Dermis blood vessel endothelial cell (primary cell): ENCODE measurements around the gene CYP17A1. TPM values are rescaled to one million over a fixed set of nuclear protein-coding genes. Genes with fewer than 3 reads are reported as not detected.

Source experiments
- DNase-seq: peaks from one replicate; pipeline ENCODE4 v3.0.0; 2010
- total RNA-seq: library from RNA; depleted of rRNA; stranded (reverse); fragments of >200 nt; gene quantifications from 2 replicates; pipeline ENCODE4 v1.2.3, GENCODE V29; 2014

Gene CYP17A1
- total RNA-seq, 1 donor from 2014 or later = not detected

DNA sequence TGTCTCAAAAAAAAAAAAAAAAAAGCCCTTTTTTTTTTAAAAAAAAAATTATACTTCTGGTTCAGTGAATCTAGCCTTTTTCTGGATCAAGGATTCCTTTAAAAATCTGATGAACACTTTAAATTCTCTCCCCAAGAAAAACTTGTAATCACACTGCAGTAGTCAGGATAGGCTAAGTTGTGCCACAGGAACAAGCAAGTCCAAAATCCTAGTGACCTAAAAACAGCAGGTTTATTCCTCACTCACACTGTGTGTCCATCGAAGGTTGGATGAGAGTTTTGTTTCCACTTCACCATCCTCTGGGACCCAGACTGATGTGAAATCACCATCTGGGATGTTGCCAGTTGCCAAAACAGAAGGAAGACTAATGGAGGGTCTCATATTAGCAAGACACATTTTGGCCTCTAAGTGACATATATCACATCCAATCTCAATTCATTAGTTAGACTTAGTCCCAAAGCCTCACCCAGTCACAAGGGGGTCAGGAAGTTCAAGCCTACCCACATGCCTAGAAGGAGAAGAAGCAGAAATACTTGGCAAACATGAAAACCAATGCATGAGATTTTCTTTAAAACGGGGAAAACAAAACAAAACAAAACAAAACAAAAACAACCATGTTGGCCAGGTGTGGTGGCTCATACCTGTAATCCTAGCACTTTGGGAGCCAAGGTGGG lies 32.7 kb downstream of the CYP17A1 start:
- no peak for DNase-seq

GRCh38 chr10:102802920-102803534 lies 34.2 kb downstream of the CYP17A1 start:
- DNase-seq = peak; percentile 99

- no peak for DNase-seq
These were observed 35.2 kb downstream of the CYP17A1 start for GRCh38 chr10:102801978-102802377.

GRCh38 chr10:102801496-102801895 lies 35.7 kb downstream of the CYP17A1 start:
- DNase-seq = peak; percentile 30

DNA sequence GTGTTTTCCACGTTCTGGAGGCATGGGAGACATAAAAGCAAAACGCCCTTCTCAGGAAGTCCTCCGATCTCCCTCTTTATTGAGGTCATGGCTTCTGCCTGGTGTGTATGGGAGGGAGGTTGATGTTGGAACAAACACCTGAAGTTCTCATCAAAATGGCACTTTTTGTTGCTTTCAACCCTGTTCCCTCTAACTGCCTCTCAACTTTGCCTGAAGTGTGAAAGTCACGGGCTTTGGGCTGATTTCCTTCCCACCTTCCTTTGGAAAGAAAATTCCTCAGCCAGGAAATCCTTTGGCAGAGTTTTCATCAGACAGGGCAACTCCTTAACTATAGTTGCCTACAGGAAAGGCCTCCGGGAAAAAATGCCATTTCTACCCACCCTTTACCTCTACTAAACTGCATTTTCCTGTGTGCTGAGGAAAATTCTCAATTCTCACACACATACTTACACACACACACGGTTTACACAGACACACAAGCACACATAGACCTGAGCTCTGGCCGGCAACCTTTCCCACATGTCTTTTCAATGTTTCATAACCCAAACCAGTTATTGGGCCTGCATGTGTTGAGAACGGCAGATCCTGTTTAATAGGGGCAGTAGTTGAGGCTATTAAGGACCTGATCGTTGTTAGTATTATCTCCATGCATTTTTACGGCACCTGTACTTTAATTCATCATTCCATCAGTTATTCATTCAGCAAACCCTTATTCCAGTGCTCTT lies 36.4 kb downstream of the CYP17A1 start:
- peak; percentile 71 for DNase-seq

DNA sequence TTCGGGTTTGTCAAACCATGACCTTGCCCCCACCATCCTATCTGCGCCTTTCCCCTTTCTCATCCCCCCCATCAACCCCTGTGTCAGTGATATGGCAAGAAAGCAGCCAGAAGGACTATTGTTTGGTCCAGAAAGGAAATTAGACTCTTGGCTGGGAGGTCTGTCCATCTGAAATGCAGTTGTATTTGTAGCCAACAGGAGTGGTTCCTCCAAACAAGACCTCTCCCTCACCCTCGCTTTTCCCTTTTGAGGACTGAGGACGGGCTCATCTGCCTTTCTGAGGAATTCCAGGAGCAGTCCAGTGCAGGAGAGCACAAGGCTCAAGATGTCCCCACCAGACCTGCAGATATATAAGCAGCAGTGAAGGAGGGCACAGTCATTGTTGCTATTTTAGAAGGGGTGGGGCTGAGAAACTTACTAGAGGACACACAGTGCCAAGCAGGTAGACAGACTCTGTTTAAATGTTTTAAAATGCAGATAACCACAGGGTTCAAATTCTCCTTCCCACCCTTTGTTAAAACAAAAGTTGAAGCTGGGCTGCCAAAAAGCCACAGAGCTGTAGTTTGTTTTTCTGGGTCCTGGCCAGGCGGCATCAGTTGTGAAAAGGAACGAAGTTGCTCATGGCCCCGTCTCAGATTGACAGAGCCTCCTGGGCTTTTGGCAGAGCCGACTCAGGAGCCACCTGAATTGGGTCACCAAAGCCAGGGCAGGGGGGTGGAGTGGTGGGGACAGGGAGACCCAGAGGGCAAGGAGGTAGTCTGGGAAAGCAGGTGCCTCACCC lies 37.3 kb downstream of the CYP17A1 start:
- DNase-seq = peak; percentile 55

GRCh38 chr10:102796407-102797176 lies 40.6 kb downstream of the CYP17A1 start:
- peak; percentile 85 for DNase-seq

DNA sequence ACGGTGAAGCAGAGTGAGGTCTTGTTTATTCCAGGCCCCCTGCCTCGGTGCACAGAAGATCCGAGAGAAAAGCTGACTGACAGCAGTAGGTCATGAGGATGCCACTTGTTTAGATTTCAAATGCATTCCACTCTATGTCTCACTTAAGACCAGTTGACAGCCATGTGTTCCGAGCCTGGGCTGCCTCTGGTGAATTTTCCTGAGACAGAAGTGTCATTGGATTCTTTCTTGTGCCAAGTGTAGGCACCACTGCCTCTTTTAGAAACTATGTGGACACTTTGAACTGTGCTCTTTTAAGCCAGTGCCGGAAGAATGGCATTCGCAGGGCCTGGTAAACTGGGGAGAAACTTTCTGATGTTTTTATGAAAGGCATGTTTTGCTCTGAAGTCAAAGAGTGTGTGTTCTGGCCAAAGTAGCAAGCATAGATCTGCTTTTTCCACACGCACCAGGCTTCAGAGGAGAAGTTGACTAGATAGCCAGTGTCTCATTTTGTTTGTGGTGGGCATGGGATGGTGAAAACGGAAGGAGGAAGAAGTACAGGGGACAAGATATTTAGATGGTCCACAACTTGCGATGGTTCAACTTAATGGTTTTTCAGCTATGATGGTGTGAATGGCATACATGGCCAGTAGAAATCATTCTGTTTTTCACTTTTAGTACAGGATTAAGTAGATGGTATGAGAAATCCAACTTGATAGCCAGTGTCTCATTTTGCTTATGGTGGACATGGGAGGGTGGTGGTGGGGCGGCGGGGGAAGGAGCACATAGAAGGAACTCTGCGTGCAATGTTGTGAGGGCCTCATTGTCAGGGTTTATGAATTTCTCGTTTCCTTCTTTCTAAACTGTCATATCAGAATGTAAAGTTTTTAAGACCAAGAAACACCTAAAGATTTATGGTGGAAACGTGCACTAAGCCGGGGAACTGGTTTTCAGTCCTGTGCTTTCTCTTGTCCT lies 41.5 kb downstream of the CYP17A1 start:
- DNase-seq = no peak

GRCh38 chr10:102791754-102792395 lies 45.3 kb downstream of the CYP17A1 start:
- no peak for DNase-seq

DNA sequence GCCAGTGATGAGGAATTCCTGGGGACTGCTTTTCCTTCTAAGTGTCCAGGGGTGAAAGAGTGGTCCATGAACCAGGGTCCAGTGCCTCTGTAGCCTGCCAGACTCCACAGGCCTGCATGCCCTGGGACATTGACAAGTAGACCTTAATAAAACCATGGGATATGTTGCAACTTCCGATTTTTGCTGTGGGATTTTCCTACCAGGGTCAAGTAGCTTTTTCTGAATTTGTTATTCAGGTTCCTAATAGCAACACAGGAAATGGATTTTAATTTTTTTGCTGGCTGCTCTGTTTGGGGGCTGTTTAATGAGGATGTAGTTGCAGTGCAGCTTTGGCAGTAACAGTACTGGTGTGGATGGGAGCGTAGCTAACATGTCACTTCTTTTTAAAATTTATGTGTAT lies 51.4 kb downstream of the CYP17A1 start:
- peak; percentile 94 for DNase-seq

DNA sequence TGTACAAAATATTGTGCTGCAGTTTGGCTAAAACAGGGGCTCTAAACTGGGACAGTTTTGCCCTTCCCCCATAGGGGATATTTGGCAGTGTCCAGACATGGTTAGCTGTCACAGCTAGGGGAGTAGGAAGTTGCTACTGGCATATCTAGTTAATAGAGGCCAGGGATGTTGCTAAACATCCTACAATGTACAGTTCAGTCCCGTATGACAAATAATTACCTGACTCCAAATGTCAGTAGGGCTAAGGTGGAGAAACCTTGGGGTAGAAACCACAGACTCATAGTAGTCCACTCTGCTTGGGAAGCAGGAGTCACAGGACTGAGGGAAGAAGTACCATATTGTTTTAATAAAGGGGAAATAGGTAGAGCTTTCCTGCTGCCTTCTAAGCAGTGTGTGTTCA lies 53.6 kb downstream of the CYP17A1 start:
- no peak for DNase-seq

- peak; percentile 84 for DNase-seq
These were observed 54.3 kb downstream of the CYP17A1 start for GRCh38 chr10:102782673-102783551.

- DNase-seq = peak; percentile 78
These were observed 55.2 kb downstream of the CYP17A1 start for GRCh38 chr10:102781921-102782557.

DNA sequence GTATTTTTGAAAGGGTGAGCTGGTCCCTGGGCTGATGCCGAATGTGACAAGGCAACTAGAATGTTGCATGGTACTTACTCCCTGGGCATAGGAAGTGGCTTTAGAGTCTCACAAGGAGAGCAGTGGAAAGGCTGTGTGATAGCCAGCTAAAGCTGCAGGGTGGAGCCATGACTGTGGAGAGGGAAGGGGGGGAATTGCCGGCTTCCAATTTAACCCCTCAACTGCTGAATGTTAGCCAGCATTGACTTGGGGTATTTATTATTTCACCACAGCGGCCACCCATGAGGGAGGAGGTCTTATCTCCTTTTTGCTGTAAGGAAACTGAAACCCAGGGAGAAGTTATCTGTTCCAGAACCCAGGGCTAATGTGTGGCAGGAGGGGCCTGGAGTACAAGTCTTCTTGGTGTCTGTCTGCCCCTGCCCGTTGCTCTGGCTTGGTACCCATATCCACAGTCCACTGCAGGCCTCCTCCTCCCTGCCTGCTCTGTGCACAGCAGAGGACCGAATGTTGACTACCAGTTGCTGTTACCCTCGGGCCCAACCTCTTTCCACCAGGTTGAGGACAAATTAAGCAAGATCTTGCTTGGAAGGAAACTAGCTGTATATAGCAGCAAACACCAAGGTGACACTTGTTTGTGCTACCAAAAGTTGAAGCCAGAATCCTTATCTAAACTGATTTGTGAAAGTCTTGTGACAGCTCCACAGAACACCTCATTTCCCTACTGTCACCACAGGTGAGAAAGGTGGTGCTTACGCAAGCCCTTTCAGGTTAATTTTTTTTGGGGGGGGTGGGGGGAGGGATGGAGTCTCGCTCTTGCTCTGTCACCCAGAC lies 55.9 kb downstream of the CYP17A1 start:
- DNase-seq = peak; percentile 45
